Mesendoderm (in vitro differentiated cells): ENCODE results near the gene TBX3. TPM values are rescaled to one million over a fixed set of nuclear protein-coding genes. Genes with fewer than 3 reads are reported as not detected.

Experiments
- small RNA-seq: library from polyadenylated mRNA; stranded (forward); fragments of <200 nt; extraction: miRNeasy Mini kit (QIAGEN cat#:217004); gene quantifications from one replicate; pipeline ENCODE3, GENCODE V24; 2013; ENCODE audit not compliant: insufficient read depth

The TBX3 gene

Small RNA genes within 50 kb of the gene (small RNA-seq; reads per million reads assigned to genes)
- not detected for gene RF00019
